BE2C (cell line): ENCODE data around the gene GNAI2.

ENCODE experiments used
- DNase-seq: peaks from one replicate; pipeline ENCODE4 v3.0.0-alpha.2; 2020
- H3K27me3 ChIP-seq: fragments of 250-450 bp; sonication (Bioruptor Pico); 2 replicates; pipeline ENCODE4 v1.5.1; 2020; ENCODE audit warnings: mild to moderate bottlenecking
- H3K36me3 ChIP-seq: fragments of 250-450 bp; sonication (Bioruptor Pico); 2 replicates; pipeline ENCODE4 v1.5.1; 2020; ENCODE audit warnings: mild to moderate bottlenecking
- H3K4me1 ChIP-seq: fragments of 250-450 bp; sonication (Bioruptor Pico); 2 replicates; pipeline ENCODE4 v1.5.1; 2020
- H3K4me3 ChIP-seq: 2 replicates; pipeline ENCODE4 v1.5.1; 2011; ENCODE audit warnings: low read depth, low read length
- H3K9me3 ChIP-seq: fragments of 250-450 bp; sonication (Bioruptor Pico); 2 replicates; pipeline ENCODE4 v1.5.1; 2020
- CTCF ChIP-seq: IDR thresholded peaks from 2 replicates; pipeline ENCODE4 v1.5.1; 2012; ENCODE audit warnings: mild to moderate bottlenecking, low read depth, low read length

The GNAI2 gene

GRCh38 chr3:50290161-50290641, 54.2 kb downstream of the GNAI2 start:
- no peaks in the 10 kb centered on the region for H3K9me3 ChIP-seq
- H3K4me1 ChIP-seq, result no peaks in the 10 kb centered on the region
- no peaks in the 10 kb centered on the region for H3K27me3 ChIP-seq
- no peak overlapping the region for H3K4me3 ChIP-seq
- peaks cover 27% of the 10 kb centered on the region for H3K36me3 ChIP-seq
- no peak for DNase-seq
- TF ChIP-seq CTCF, result no peak

GRCh38 chr3:50292159-50293078, 56.4 kb downstream of the GNAI2 start, which contains the start of gene IFRD2:
TSS of gene IFRD2 (minus strand) at chr3:50292429. CDS start at chr3:50292274, 155 bp downstream.
- no peaks in the 10 kb centered on the region for H3K4me1 ChIP-seq
- H3K27me3 ChIP-seq, result no peaks in the 10 kb centered on the region
- peaks cover 24% of the 10 kb centered on the region for H3K36me3 ChIP-seq
- DNase-seq, result peak; percentile 93
- no peaks in the 10 kb centered on the region for H3K9me3 ChIP-seq
- TF ChIP-seq CTCF, result no peak
- peak within 1 kb of the TSS; percentile 88 for H3K4me3 ChIP-seq

- no peaks in the 10 kb centered on the region for H3K4me1 ChIP-seq
- no peak for DNase-seq
- TF ChIP-seq CTCF, result no peak
- H3K4me3 ChIP-seq, result no peak overlapping the region
- H3K36me3 ChIP-seq, result peaks cover 19% of the 10 kb centered on the region
- H3K9me3 ChIP-seq, result no peaks in the 10 kb centered on the region
- no peaks in the 10 kb centered on the region for H3K27me3 ChIP-seq
These were observed 57.2 kb downstream of the GNAI2 start for GRCh38 chr3:50293079-50293801.

GRCh38 chr3:50294089-50294488, 58.1 kb downstream of the GNAI2 start:
- TF ChIP-seq CTCF, result no peak
- DNase-seq, result no peak
- Histone ChIP-seq H3K27me3 (no peaks in the 10 kb centered on the region), H3K36me3 (peaks cover 13% of the 10 kb centered on the region), H3K4me1 (no peaks in the 10 kb centered on the region), H3K4me3 (no peak overlapping the region), H3K9me3 (no peaks in the 10 kb centered on the region)

- Histone ChIP-seq H3K4me3 (no peak overlapping the region), H3K36me3 (peaks cover 8% of the 10 kb centered on the region), H3K4me1 (no peaks in the 10 kb centered on the region; the same call in 1 of the 2 replicates), H3K27me3 (no peaks in the 10 kb centered on the region), H3K9me3 (no peaks in the 10 kb centered on the region)
- no peak for DNase-seq
- no peak for TF ChIP-seq CTCF
These were observed 58.7 kb downstream of the GNAI2 start for GRCh38 chr3:50294492-50295403.
